Endodermal cell (in vitro differentiated cells): ENCODE data around the gene CD300LF. TPM values are rescaled to one million over a fixed set of nuclear protein-coding genes. Genes with fewer than 3 reads are reported as not detected.
A peak's percentile ranks its signal among the peaks of the same experiment; 100 is the strongest.

ENCODE experiments used
- DNase-seq: peaks from one replicate; pipeline ENCODE4 v3.0.0-alpha.2; 2017
- H3K27ac ChIP-seq: 2 replicates; pipeline ENCODE4 v1.5.1; 2013; ENCODE audit warnings: mild to moderate bottlenecking, low read depth, low read length, moderate library complexity
- H3K27me3 ChIP-seq: 2 replicates; pipeline ENCODE4 v1.6.1; 2013; ENCODE audit warnings: mild to moderate bottlenecking, low read length, moderate library complexity; ENCODE audit not compliant: insufficient read depth, control insufficient read depth, poor library complexity, severe bottlenecking
- H3K36me3 ChIP-seq: 2 replicates; pipeline ENCODE4 v1.7.0; 2013; ENCODE audit warnings: mild to moderate bottlenecking, low read length, moderate library complexity; ENCODE audit not compliant: control insufficient read depth, insufficient read depth
- H3K4me1 ChIP-seq: one replicate; pipeline ENCODE4 v1.7.0; 2013; ENCODE audit warnings: low read length; ENCODE audit not compliant: control insufficient read depth, insufficient read depth
- H3K4me3 ChIP-seq: 2 replicates; pipeline ENCODE4 v1.5.1; 2013; ENCODE audit warnings: mild to moderate bottlenecking, low read length, moderate library complexity
- H3K9ac ChIP-seq: 2 replicates; pipeline ENCODE4 v1.6.1; 2013; ENCODE audit warnings: mild to moderate bottlenecking, low read length, moderate library complexity; ENCODE audit not compliant: poor library complexity, severe bottlenecking; ENCODE audit errors: extremely low read depth
- H3K9me3 ChIP-seq: 2 replicates; pipeline ENCODE4 v1.6.1; 2013; ENCODE audit warnings: mild to moderate bottlenecking, low read length, moderate library complexity; ENCODE audit not compliant: control insufficient read depth
- H3K27ac Mint-ChIP-seq: 2 replicates; pipeline ENCODE4 v1.8.0; 2020; ENCODE audit warnings: mixed read lengths
- H3K27me3 Mint-ChIP-seq: 2 replicates; pipeline ENCODE4 v1.8.0; 2021; ENCODE audit warnings: mild to moderate bottlenecking, mixed read lengths; ENCODE audit not compliant: insufficient read depth
- H3K36me3 Mint-ChIP-seq: 2 replicates; pipeline ENCODE4 v1.8.0; 2020; ENCODE audit warnings: low read depth, mixed read lengths
- H3K4me1 Mint-ChIP-seq: 2 replicates; pipeline ENCODE4 v1.8.0; 2020; ENCODE audit warnings: mixed read lengths
- H3K4me3 Mint-ChIP-seq: 2 replicates; pipeline ENCODE4 v1.8.0; 2020; ENCODE audit warnings: mild to moderate bottlenecking, moderate library complexity, mixed read lengths
- H3K9me3 Mint-ChIP-seq: 2 replicates; pipeline ENCODE4 v1.8.0; 2020; ENCODE audit warnings: mild to moderate bottlenecking, mixed read lengths
- CTCF ChIP-seq: fragments of 200-600 bp; sonication (generic); conservative IDR thresholded peaks from 2 replicates; pipeline ENCODE4 v1.5.0; 2021; ENCODE audit warnings: antibody characterized with exemption, mild to moderate bottlenecking
- WGBS, 2 experiments: methylation state at CpG; one replicate each; pipeline versions ENCODE4 v1.1.5 to v1.1.7; 2013; ENCODE audit warnings: missing lambda C conversion rate in 2 of 2, mixed read lengths in 1 of 2; ENCODE audit not compliant: insufficient coverage in 1 of 2, insufficient read length in 1 of 2; 5-methylcytosine and 5-hydroxymethylcytosine counted together
- total RNA-seq, 2 donors: library from RNA; stranded (reverse); fragmentation: NEBNext Ultra II Directional in 1 of 2; extraction: Animal tissue kit (Norgen Biotek cat#: 25700) in 1 of 2; gene quantifications; 2 replicates in 1 of 2; 3 replicates in 1 of 2; pipeline ENCODE4 v1.2.1, GENCODE V29; 2021

CD300LF gene
- total RNA-seq, 2 donors from 2014 or later, result not detected

GRCh38 chr17:74679374-74679773 lies 33.3 kb downstream of the CD300LF start:
- Histone ChIP-seq H3K36me3 (no peaks in the 10 kb centered on the region), H3K4me1 (no peaks in the 10 kb centered on the region), H3K27me3 (peaks cover 44% of the 10 kb centered on the region), H3K27ac (no peak overlapping the region), H3K9ac (no peak overlapping the region), H3K9me3 (no peaks in the 10 kb centered on the region), H3K4me3 (no peak overlapping the region)
- peaks cover 24% of the 10 kb centered on the region for H3K27me3 Mint-ChIP-seq
- no peaks in the 10 kb centered on the region for H3K9me3 Mint-ChIP-seq
- no peak for TF ChIP-seq CTCF
- H3K27ac Mint-ChIP-seq, result no peak overlapping the region
- H3K4me3 Mint-ChIP-seq, result no peak overlapping the region
- WGBS, 2 experiments, result 50 to 90% methylated on average over 1 to 2 of the region's 2 CpGs
- no peaks in the 10 kb centered on the region for H3K36me3 Mint-ChIP-seq
- no peak for DNase-seq
- peaks cover 15% of the 10 kb centered on the region for H3K4me1 Mint-ChIP-seq

GRCh38 chr17:74678541-74678940 lies 34.2 kb downstream of the CD300LF start:
- no peaks in the 10 kb centered on the region for H3K36me3 ChIP-seq
- no peak for TF ChIP-seq CTCF
- no peak for DNase-seq
- no peaks in the 10 kb centered on the region for H3K4me1 ChIP-seq
- H3K9me3 Mint-ChIP-seq, result no peaks in the 10 kb centered on the region
- no peak overlapping the region for H3K4me3 Mint-ChIP-seq
- peaks cover 15% of the 10 kb centered on the region for H3K4me1 Mint-ChIP-seq
- H3K27ac ChIP-seq, result no peak overlapping the region
- no peak overlapping the region for H3K27ac Mint-ChIP-seq
- 62 to 64% methylated on average over 2 of the region's 2 CpGs for WGBS, 2 experiments
- no peaks in the 10 kb centered on the region for H3K9me3 ChIP-seq
- H3K4me3 ChIP-seq, result no peak overlapping the region
- peaks cover 52% of the 10 kb centered on the region for H3K27me3 ChIP-seq
- H3K36me3 Mint-ChIP-seq, result no peaks in the 10 kb centered on the region
- no peak overlapping the region for H3K9ac ChIP-seq
- H3K27me3 Mint-ChIP-seq, result peaks cover 26% of the 10 kb centered on the region

GRCh38 chr17:74677558-74678466 lies 34.9 kb downstream of the CD300LF start:
- Mint-ChIP-seq H3K4me3 (no peak overlapping the region), H3K4me1 (peaks cover 15% of the 10 kb centered on the region), H3K27me3 (peaks cover 29% of the 10 kb centered on the region), H3K27ac (no peak overlapping the region), H3K36me3 (no peaks in the 10 kb centered on the region), H3K9me3 (no peaks in the 10 kb centered on the region)
- Histone ChIP-seq H3K36me3 (no peaks in the 10 kb centered on the region), H3K27me3 (peaks cover 59% of the 10 kb centered on the region), H3K27ac (no peak overlapping the region), H3K4me3 (no peak overlapping the region), H3K9me3 (no peaks in the 10 kb centered on the region), H3K4me1 (no peaks in the 10 kb centered on the region), H3K9ac (no peak overlapping the region)
- no peak for TF ChIP-seq CTCF
- peak; percentile 70 for DNase-seq
- 46 to 55% methylated on average over 6 to 9 of the region's 9 CpGs for WGBS, 2 experiments
